Activated CD4-positive, alpha-beta memory T cell treated with anti-CD3 and anti-CD28 coated beads, Interleukin-2, amount 10 ng/mL, durations not matched to agents 7 days and 5 days (primary cell): Measurements from ENCODE around the gene DDX19B. TPM values are rescaled to one million over a fixed set of nuclear protein-coding genes. Genes with fewer than 3 reads are reported as not detected.
A peak's percentile ranks its signal among the peaks of the same experiment; 100 is the strongest.
"Not testable (repeated sequence)": the region's sequence is repeated elsewhere in the genome, so short reads cannot be mapped to it uniquely, and the experiment has no call there.

Experiments used
- CTCF ChIA-PET: fragments of 350-600 bp; sonication (Branson Sonifier 250); formaldehyde crosslinking; loops from one replicate; lab custom pipeline; 2021; ENCODE audit warnings: antibody characterized with exemption, inconsistent platforms; lab: Charles Lee
- POLR2A ChIA-PET: fragments of 350-600 bp; sonication (Branson Sonifier 250); formaldehyde crosslinking; loops from one replicate; lab custom pipeline; 2021; ENCODE audit warnings: antibody characterized with exemption; lab: Charles Lee
- DNase-seq: peaks from one replicate; pipeline ENCODE4 v3.0.0-alpha.2; 2020
- H3K27ac Mint-ChIP-seq: one replicate; pipeline ENCODE4 v1.8.0; 2021; ENCODE audit warnings: mild to moderate bottlenecking, mixed read lengths
- H3K27me3 Mint-ChIP-seq: one replicate; pipeline ENCODE4 v1.8.0; 2021; ENCODE audit warnings: mixed read lengths
- H3K36me3 Mint-ChIP-seq: one replicate; pipeline ENCODE4 v1.8.0; 2021; ENCODE audit warnings: low read depth, mixed read lengths
- H3K4me1 Mint-ChIP-seq: one replicate; pipeline ENCODE4 v1.8.0; 2021; ENCODE audit warnings: mixed read lengths
- H3K4me3 Mint-ChIP-seq: one replicate; pipeline ENCODE4 v1.8.0; 2021; ENCODE audit warnings: mild to moderate bottlenecking, mixed read lengths
- H3K9me3 Mint-ChIP-seq: one replicate; pipeline ENCODE4 v1.8.0; 2021; ENCODE audit warnings: mixed read lengths
- total RNA-seq, 2 experiments: library from RNA; stranded (reverse); gene quantifications; one replicate each; pipeline ENCODE4 v1.2.3, GENCODE V29; 2021

The DDX19B gene
- total RNA-seq, result 10 to 100 TPM; 33.2 to 35.8 TPM

- CTCF ChIA-PET, result interaction anchor here (1.0 to 3.1 kb wide), 10 partner anchors 8 to 224 kb away, joined by 3 to 16 read pairs (median 4); partner anchors contain the start of genes AARS1, COG4, DDX19A and EXOSC6
- Mint-ChIP-seq H3K4me3 (peak within 1 kb of the TSS; percentile 81), H3K27me3 (no peaks in the 10 kb centered on the region), H3K4me1 (peaks cover 36% of the 10 kb centered on the region), H3K9me3 (peaks cover 9% of the 10 kb centered on the region), H3K36me3 (peaks cover 35% of the 10 kb centered on the region), H3K27ac (peak within 1 kb of the TSS; percentile 88)
- peak; percentile 75 for DNase-seq
- POLR2A ChIA-PET, result interaction anchor here (0.7 to 5.1 kb wide), 21 partner anchors 8 to 735 kb away, joined by 3 to 73 read pairs (median 5); partner anchors contain the start of genes AARS1, COG4, DDX19A and EXOSC6
These were observed at the start of gene DDX19B for GRCh38 chr16:70298988-70299938. TSS of gene DDX19B (plus strand) at chr16:70299186. CDS start at chr16:70299298, 112 bp downstream.

- peak overlapping the region; percentile 34 for H3K27ac Mint-ChIP-seq
These were observed 49.3 kb upstream of the DDX19B start for GRCh38 chr16:70249697-70250096.

GRCh38 chr16:70250748-70251628 lies 48.0 kb upstream of the DDX19B start:
- Mint-ChIP-seq H3K4me1 (peaks cover 24% of the 10 kb centered on the region), H3K27ac (peak overlapping the region; percentile 85), H3K9me3 (no peaks in the 10 kb centered on the region), H3K4me3 (peak overlapping the region; percentile 79), H3K36me3 (peaks cover 39% of the 10 kb centered on the region), H3K27me3 (no peaks in the 10 kb centered on the region)
- DNase-seq, result peak; percentile 37
- CTCF ChIA-PET, result interaction anchor here (0.6 to 5.4 kb wide), 8 partner anchors 11 to 277 kb away, joined by 3 to 19 read pairs (median 7); partner anchors contain the start of gene DDX19B
- POLR2A ChIA-PET, result interaction anchor here (0.8 to 3.3 kb wide), 12 partner anchors 11 to 274 kb away, joined by 3 to 24 read pairs (median 6); partner anchors contain the start of genes AARS1, COG4, DDX19A and DDX19B

More at GRCh38 chr16:70249697-70250096, 49.3 kb upstream of the DDX19B start:
- CTCF ChIA-PET, DNase-seq, H3K9me3 Mint-ChIP-seq, H3K27me3 Mint-ChIP-seq: not testable (repeated sequence)
- Mint-ChIP-seq H3K4me3 (peak overlapping the region; percentile 50), H3K36me3 (peaks cover 34% of the 10 kb centered on the region), H3K4me1 (peaks cover 24% of the 10 kb centered on the region)
- POLR2A ChIA-PET, result interaction anchor here (3.3 kb wide), 1 partner anchor 39 kb away, joined by 24 read pairs; the partner anchor contains the start of gene AARS1

- Mint-ChIP-seq H3K9me3 (no peaks in the 10 kb centered on the region), H3K27ac (peak within 1 kb of the TSS; percentile 88), H3K4me3 (peak within 1 kb of the TSS; percentile 84), H3K27me3 (no peaks in the 10 kb centered on the region), H3K36me3 (peaks cover 45% of the 10 kb centered on the region), H3K4me1 (peaks cover 20% of the 10 kb centered on the region)
- DNase-seq, result peak; percentile 95
- ChIA-PET POLR2A (interaction anchor here (0.6 to 3.3 kb wide), 15 partner anchors 10 to 273 kb away, joined by 3 to 24 read pairs (median 4); partner anchors contain the start of genes AARS1, COG4, DDX19A and DDX19B), CTCF (interaction anchor here (0.6 to 5.4 kb wide), 15 partner anchors 10 to 404 kb away, joined by 3 to 19 read pairs (median 3); partner anchors contain the start of genes AARS1, DDX19B and PDPR)
These were observed 47.2 kb upstream of the DDX19B start, which contains the start of gene EXOSC6 for GRCh38 chr16:70251629-70252354. TSS of gene EXOSC6 (minus strand) at chr16:70251940. CDS start at chr16:70251900, 40 bp downstream.

GRCh38 chr16:70252355-70252988 lies 46.5 kb upstream of the DDX19B start:
- H3K4me3 Mint-ChIP-seq, result no peak overlapping the region
- H3K27ac Mint-ChIP-seq, result peak overlapping the region; percentile 33
- no peaks in the 10 kb centered on the region for H3K27me3 Mint-ChIP-seq
- H3K36me3 Mint-ChIP-seq, result peaks cover 49% of the 10 kb centered on the region
- no peaks in the 10 kb centered on the region for H3K9me3 Mint-ChIP-seq
- no peak for DNase-seq
- CTCF ChIA-PET, result interaction anchor here (0.6 to 5.4 kb wide), 15 partner anchors 9 to 403 kb away, joined by 3 to 19 read pairs (median 3); partner anchors contain the start of genes AARS1, DDX19B and PDPR
- POLR2A ChIA-PET, result interaction anchor here (0.6 to 3.3 kb wide), 11 partner anchors 10 to 273 kb away, joined by 3 to 24 read pairs (median 5); partner anchors contain the start of genes AARS1, COG4, DDX19A and SF3B3
- peaks cover 19% of the 10 kb centered on the region for H3K4me1 Mint-ChIP-seq

- peak; percentile 42 for DNase-seq
- H3K36me3 Mint-ChIP-seq, result peaks cover 56% of the 10 kb centered on the region
- H3K9me3 Mint-ChIP-seq, result no peaks in the 10 kb centered on the region
- no peaks in the 10 kb centered on the region for H3K27me3 Mint-ChIP-seq
- peaks cover 18% of the 10 kb centered on the region for H3K4me1 Mint-ChIP-seq
- ChIA-PET POLR2A (interaction anchor here (0.7 to 2.4 kb wide), 2 partner anchors 34 to 93 kb away, joined by 3 to 15 read pairs; partner anchors contain the start of gene DDX19A), CTCF (interaction anchor here (0.8 to 5.4 kb wide), 5 partner anchors 14 to 44 kb away, joined by 3 to 19 read pairs (median 4); no protein-coding TSS in a partner anchor)
- H3K27ac Mint-ChIP-seq, result peak overlapping the region; percentile 26
- no peak overlapping the region for H3K4me3 Mint-ChIP-seq
These were observed 45.5 kb upstream of the DDX19B start for GRCh38 chr16:70253291-70254106.

GRCh38 chr16:70254180-70254964 lies 44.6 kb upstream of the DDX19B start:
- ChIA-PET POLR2A (interaction anchor here (0.7 kb wide), 1 partner anchor 33 kb away, joined by 3 read pairs; no protein-coding TSS in a partner anchor), CTCF (interaction anchor here (0.6 to 5.4 kb wide), 7 partner anchors 13 to 472 kb away, joined by 3 to 19 read pairs (median 4); no protein-coding TSS in a partner anchor)
- no peak overlapping the region for H3K27ac Mint-ChIP-seq
- H3K9me3 Mint-ChIP-seq, result no peaks in the 10 kb centered on the region
- DNase-seq, result no peak
- no peak overlapping the region for H3K4me3 Mint-ChIP-seq
- peaks cover 12% of the 10 kb centered on the region for H3K4me1 Mint-ChIP-seq
- H3K27me3 Mint-ChIP-seq, result no peaks in the 10 kb centered on the region
- peaks cover 64% of the 10 kb centered on the region for H3K36me3 Mint-ChIP-seq

- H3K9me3 Mint-ChIP-seq, result no peaks in the 10 kb centered on the region
- H3K4me1 Mint-ChIP-seq, result peaks cover 9% of the 10 kb centered on the region
- H3K4me3 Mint-ChIP-seq, result no peak overlapping the region
- DNase-seq, result no peak
- ChIA-PET POLR2A (no interaction called here), CTCF (interaction anchor here (1.4 to 5.4 kb wide), 2 partner anchors 12 to 29 kb away, joined by 3 to 19 read pairs; no protein-coding TSS in a partner anchor)
- H3K36me3 Mint-ChIP-seq, result peaks cover 62% of the 10 kb centered on the region
- H3K27me3 Mint-ChIP-seq, result no peaks in the 10 kb centered on the region
- no peak overlapping the region for H3K27ac Mint-ChIP-seq
These were observed 44.1 kb upstream of the DDX19B start for GRCh38 chr16:70254965-70255286.

GRCh38 chr16:70255574-70255973 lies 43.4 kb upstream of the DDX19B start:
- H3K4me3 Mint-ChIP-seq, result no peak overlapping the region
- no peak overlapping the region for H3K27ac Mint-ChIP-seq
- peaks cover 65% of the 10 kb centered on the region for H3K36me3 Mint-ChIP-seq
- no peaks in the 10 kb centered on the region for H3K27me3 Mint-ChIP-seq
- CTCF ChIA-PET, result interaction anchor here (5.4 kb wide), 1 partner anchor 12 kb away, joined by 19 read pairs; no protein-coding TSS in a partner anchor
- POLR2A ChIA-PET, result no interaction called here
- peaks cover 4% of the 10 kb centered on the region for H3K4me1 Mint-ChIP-seq
- no peaks in the 10 kb centered on the region for H3K9me3 Mint-ChIP-seq
- no peak for DNase-seq
